ENCODE results near the gene TCF7L1.

DNA sequence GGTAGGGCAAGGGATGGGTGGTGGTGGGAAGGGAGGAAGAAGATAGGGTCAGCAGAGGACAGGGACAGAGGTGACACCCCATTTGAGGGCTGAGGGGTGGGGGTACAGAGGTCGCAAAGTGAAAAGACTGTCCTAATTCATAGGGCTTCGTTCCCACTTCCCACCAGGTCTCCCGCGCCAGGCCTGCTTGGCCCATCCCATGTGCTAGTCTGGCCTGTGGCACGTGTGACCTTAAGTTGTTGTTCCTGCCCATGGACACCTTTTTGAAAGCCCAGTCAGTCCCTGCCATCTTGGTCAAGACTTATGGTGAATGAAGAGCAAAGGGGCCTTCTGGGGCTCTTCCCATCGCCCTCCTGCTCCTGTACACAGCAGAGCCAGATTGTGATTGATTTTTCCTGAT lies 148.4 kb downstream of the TCF7L1 start:
- TF ChIP-seq ARNTL (CRISPR knock-in tag; IDR thresholded peaks at IDR 0.05; ENCODE audit: borderline replicate concordance, low read depth) = no peak
- TF ChIP-seq, protein P1, sequence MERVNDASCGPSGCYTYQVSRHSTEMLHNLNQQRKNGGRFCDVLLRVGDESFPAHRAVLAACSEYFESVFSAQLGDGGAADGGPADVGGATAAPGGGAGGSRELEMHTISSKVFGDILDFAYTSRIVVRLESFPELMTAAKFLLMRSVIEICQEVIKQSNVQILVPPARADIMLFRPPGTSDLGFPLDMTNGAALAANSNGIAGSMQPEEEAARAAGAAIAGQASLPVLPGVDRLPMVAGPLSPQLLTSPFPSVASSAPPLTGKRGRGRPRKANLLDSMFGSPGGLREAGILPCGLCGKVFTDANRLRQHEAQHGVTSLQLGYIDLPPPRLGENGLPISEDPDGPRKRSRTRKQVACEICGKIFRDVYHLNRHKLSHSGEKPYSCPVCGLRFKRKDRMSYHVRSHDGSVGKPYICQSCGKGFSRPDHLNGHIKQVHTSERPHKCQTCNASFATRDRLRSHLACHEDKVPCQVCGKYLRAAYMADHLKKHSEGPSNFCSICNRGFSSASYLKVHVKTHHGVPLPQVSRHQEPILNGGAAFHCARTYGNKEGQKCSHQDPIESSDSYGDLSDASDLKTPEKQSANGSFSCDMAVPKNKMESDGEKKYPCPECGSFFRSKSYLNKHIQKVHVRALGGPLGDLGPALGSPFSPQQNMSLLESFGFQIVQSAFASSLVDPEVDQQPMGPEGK (CRISPR knock-in tag; IDR thresholded peaks at IDR 0.05; ENCODE audit: borderline replicate concordance) = no peak
- TF ChIP-seq, protein P2, sequence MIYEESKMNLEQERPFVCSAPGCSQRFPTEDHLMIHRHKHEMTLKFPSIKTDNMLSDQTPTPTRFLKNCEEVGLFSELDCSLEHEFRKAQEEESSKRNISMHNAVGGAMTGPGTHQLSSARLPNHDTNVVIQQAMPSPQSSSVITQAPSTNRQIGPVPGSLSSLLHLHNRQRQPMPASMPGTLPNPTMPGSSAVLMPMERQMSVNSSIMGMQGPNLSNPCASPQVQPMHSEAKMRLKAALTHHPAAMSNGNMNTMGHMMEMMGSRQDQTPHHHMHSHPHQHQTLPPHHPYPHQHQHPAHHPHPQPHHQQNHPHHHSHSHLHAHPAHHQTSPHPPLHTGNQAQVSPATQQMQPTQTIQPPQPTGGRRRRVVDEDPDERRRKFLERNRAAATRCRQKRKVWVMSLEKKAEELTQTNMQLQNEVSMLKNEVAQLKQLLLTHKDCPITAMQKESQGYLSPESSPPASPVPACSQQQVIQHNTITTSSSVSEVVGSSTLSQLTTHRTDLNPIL (CRISPR knock-in tag; IDR thresholded peaks at IDR 0.05; ENCODE audit: low read depth) = no peak
- TF ChIP-seq ZC3H10 (CRISPR knock-in tag; IDR thresholded peaks at IDR 0.05) = no peak
- no peak for TF ChIP-seq ZFP30 (CRISPR knock-in tag; IDR thresholded peaks at IDR 0.05)

Data from SK-N-SH treated with all-trans-retinoic acid at 6 μM for 48 hours (cell line).